MM.1S (cell line): Measurements from ENCODE around the gene GPN3.

Experiments used
- DNase-seq: peaks from one replicate; pipeline ENCODE4 v3.0.0-alpha.2; 2015
- H2AFZ ChIP-seq: fragments of 300-600 bp; sonication (generic); 2 replicates; pipeline ENCODE4 v1.6.0; 2016; ENCODE audit warnings: antibody characterized with exemption, low read length
- H3F3A ChIP-seq: fragments of 300-600 bp; sonication (generic); 2 replicates; pipeline ENCODE4 v1.6.1; 2016; ENCODE audit warnings: mild to moderate bottlenecking, antibody characterized with exemption, low read length, moderate library complexity, mixed read lengths; ENCODE audit not compliant: insufficient read depth
- H3K27ac ChIP-seq: fragments of 300-600 bp; sonication (generic); 2 replicates; pipeline ENCODE4 v1.5.1; 2016; ENCODE audit warnings: mild to moderate bottlenecking, low read length
- H3K27me3 ChIP-seq: fragments of 300-600 bp; sonication (generic); replicated peaks from 2 replicates; pipeline ENCODE4 v1.6.0; 2016; ENCODE audit warnings: low read length; ENCODE audit not compliant: insufficient read depth
- H3K36me3 ChIP-seq: fragments of 300-600 bp; sonication (generic); replicated peaks from 2 replicates; pipeline ENCODE4 v1.6.1; 2016; ENCODE audit warnings: mild to moderate bottlenecking, low read length, mixed read lengths; ENCODE audit not compliant: insufficient read depth
- H3K4me1 ChIP-seq: fragments of 300-600 bp; sonication (generic); 2 replicates; pipeline ENCODE4 v1.6.1; 2016; ENCODE audit warnings: low read length, mixed read lengths
- H3K4me2 ChIP-seq: fragments of 300-600 bp; sonication (generic); 2 replicates; pipeline ENCODE4 v1.6.0; 2016; ENCODE audit warnings: low read depth, low read length
- H3K4me3 ChIP-seq: fragments of 300-600 bp; sonication (generic); 2 replicates; pipeline ENCODE4 v1.5.1; 2016; ENCODE audit warnings: low read length, mixed read lengths
- H3K79me2 ChIP-seq: fragments of 300-600 bp; sonication (generic); 2 replicates; pipeline ENCODE4 v1.6.1; 2016; ENCODE audit warnings: mixed run types, low read length, mixed read lengths
- H3K9ac ChIP-seq: fragments of 300-600 bp; sonication (generic); 2 replicates; pipeline ENCODE4 v1.6.1; 2016; ENCODE audit warnings: low read length, mixed read lengths
- H3K9me2 ChIP-seq: fragments of 300-600 bp; sonication (generic); replicated peaks from 2 replicates; pipeline ENCODE4 v1.6.1; 2016; ENCODE audit warnings: mild to moderate bottlenecking, low read length, mixed read lengths; ENCODE audit not compliant: insufficient read depth
- H3K9me3 ChIP-seq: fragments of 300-600 bp; sonication (generic); replicated peaks from 2 replicates; pipeline ENCODE4 v1.6.1; 2016; ENCODE audit warnings: mild to moderate bottlenecking, low read length, mixed read lengths; ENCODE audit not compliant: insufficient read depth
- H4K20me1 ChIP-seq: fragments of 300-600 bp; sonication (generic); 2 replicates; pipeline ENCODE4 v1.6.1; 2016; ENCODE audit warnings: mild to moderate bottlenecking, low read length, moderate library complexity, mixed read lengths; ENCODE audit not compliant: insufficient read depth
- EZH2 ChIP-seq: fragments of 300-600 bp; sonication (generic); optimal IDR thresholded peaks from 2 replicates; pipeline ENCODE3; 2017; ENCODE audit warnings: low read depth, mild to moderate bottlenecking, antibody characterized with exemption, low read length, mixed read lengths
- EZH2phosphoT487 ChIP-seq: fragments of 300-600 bp; sonication (generic); IDR thresholded peaks from 2 replicates; pipeline ENCODE4 v1.6.1; 2018; ENCODE audit warnings: antibody characterized with exemption, low read length
- TF ChIP-seq, protein P1 (sequence below): fragments of 300-600 bp; sonication (generic); IDR thresholded peaks from 2 replicates; pipeline ENCODE4 v1.5.1; 2016; ENCODE audit warnings: antibody characterized with exemption, low read length, mixed read lengths

The GPN3 gene

DNA sequence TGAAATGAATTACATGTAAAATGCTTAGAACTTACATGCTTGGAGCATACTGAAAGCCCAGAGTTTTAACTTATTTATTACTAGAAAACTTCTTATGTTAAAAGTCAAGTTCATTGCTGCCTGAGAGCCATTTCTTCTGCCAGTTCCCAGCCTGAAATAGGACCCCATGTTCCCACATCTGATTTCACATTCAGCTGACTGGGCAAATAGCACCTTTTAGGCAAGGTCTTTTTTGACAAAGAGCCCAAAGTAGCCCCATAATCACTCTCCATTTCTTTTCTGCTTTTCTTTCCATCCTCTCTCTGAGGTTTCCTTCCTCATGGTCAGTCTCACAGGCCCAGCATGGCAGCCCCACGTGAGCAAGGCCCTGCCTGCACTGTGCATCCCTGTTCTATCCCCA, 16.8 kb downstream of the GPN3 start:
- H3K27me3 ChIP-seq, result no peaks in the 10 kb centered on the region
- no peak overlapping the region for H3K27ac ChIP-seq
- no peaks in the 10 kb centered on the region for H3K9me2 ChIP-seq
- no peak overlapping the region for H3K4me2 ChIP-seq
- H4K20me1 ChIP-seq, result no peaks in the 10 kb centered on the region
- H3K9ac ChIP-seq, result no peak overlapping the region
- H2AFZ ChIP-seq, result no peak overlapping the region
- H3K79me2 ChIP-seq, result peaks cover 33% of the 10 kb centered on the region
- TF ChIP-seq EZH2 (no peak), EZH2phosphoT487 (no peak)
- TF ChIP-seq, protein P1, sequence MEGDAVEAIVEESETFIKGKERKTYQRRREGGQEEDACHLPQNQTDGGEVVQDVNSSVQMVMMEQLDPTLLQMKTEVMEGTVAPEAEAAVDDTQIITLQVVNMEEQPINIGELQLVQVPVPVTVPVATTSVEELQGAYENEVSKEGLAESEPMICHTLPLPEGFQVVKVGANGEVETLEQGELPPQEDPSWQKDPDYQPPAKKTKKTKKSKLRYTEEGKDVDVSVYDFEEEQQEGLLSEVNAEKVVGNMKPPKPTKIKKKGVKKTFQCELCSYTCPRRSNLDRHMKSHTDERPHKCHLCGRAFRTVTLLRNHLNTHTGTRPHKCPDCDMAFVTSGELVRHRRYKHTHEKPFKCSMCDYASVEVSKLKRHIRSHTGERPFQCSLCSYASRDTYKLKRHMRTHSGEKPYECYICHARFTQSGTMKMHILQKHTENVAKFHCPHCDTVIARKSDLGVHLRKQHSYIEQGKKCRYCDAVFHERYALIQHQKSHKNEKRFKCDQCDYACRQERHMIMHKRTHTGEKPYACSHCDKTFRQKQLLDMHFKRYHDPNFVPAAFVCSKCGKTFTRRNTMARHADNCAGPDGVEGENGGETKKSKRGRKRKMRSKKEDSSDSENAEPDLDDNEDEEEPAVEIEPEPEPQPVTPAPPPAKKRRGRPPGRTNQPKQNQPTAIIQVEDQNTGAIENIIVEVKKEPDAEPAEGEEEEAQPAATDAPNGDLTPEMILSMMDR, result no peak
- no peaks in the 10 kb centered on the region for H3K9me3 ChIP-seq
- H3K36me3 ChIP-seq, result no peaks in the 10 kb centered on the region
- H3K4me1 ChIP-seq, result no peaks in the 10 kb centered on the region
- peaks cover 8% of the 10 kb centered on the region; the same call in 1 of the 2 replicates for H3F3A ChIP-seq
- DNase-seq, result no peak
- H3K4me3 ChIP-seq, result no peak overlapping the region

DNA sequence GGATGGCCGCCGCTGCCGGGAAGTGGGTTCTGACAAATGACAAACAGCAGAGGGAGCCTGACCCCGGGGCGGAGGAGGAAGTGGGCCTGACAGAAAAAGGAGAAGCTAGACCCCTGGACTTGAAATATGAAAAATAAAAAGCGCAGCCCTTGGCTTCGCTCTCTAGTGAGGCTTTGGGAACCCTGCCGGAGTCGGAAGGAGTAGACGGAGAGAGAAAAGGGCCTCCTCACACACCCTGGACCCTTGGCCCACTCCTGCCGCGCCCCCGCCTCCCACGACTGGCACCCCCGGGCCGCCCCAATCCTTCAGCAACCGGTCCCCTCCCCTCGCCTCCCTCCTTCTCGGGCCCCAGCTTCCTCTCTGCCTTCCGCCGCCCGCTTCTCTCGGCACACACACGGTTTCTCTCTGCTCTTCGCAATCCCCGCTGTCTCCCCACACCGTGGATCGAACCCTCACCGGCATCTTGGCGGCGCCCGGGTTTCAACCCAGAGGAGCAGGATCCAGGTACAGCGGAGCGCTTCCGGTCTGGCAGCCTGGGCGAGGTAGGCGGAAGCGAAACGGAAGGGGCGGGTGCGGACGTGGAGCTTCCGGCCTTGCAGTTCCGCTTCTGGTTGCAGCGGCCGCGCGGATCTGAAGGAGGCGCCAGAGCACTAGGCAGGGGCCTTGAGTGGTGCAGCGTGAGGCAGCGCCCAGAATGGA, 18.1 kb downstream of the GPN3 start, which contains the start of gene ARPC3:
Gene ARPC3 (minus strand): TSS at position 539 of the 699 bp plus-strand sequence. CDS start 77 bp downstream, at position 462.
- peaks cover 8% of the 10 kb centered on the region; the same call in 1 of the 2 replicates for H3F3A ChIP-seq
- peak within 1 kb of the TSS; percentile 77 for H3K9ac ChIP-seq
- peak within 1 kb of the TSS; percentile 61 for H2AFZ ChIP-seq

DNA sequence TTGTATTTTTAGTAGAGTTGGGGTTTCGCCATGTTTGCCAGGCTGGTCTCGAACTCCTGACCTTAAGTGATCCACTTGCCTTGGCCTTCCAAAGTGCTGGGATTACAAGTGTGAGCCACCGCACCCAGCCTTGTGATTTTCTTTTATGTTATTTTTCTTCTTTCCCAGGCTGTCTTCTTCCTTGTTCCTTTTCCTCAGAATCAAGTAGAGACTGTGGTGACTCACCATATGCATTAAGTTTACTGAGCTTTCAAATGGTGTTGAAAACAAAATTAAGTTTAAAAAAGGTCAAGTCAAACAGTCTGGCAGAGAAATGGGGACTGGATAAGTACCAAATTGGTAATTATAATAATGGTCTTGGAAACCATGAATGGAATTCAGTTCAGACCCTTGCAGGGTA, 23.6 kb downstream of the GPN3 start:
- Histone ChIP-seq H3K4me3 (no peak overlapping the region), H3K9ac (no peak overlapping the region), H3K4me2 (no peak overlapping the region), H3K9me2 (no peaks in the 10 kb centered on the region), H3K27me3 (no peaks in the 10 kb centered on the region), H3K9me3 (no peaks in the 10 kb centered on the region), H3K36me3 (no peaks in the 10 kb centered on the region), H2AFZ (no peak overlapping the region), H3K79me2 (peaks cover 27% of the 10 kb centered on the region), H3K27ac (no peak overlapping the region), H3K4me1 (no peaks in the 10 kb centered on the region), H4K20me1 (no peaks in the 10 kb centered on the region), H3F3A (no peaks in the 10 kb centered on the region)
- no peak for DNase-seq
- TF ChIP-seq, protein P1, result no peak
- no peak for TF ChIP-seq EZH2
- no peak for TF ChIP-seq EZH2phosphoT487

More for the DNA sequence above, 18.1 kb downstream of the GPN3 start, which contains the start of gene ARPC3:
- Histone ChIP-seq H3K9me3 (no peaks in the 10 kb centered on the region), H3K27me3 (no peaks in the 10 kb centered on the region), H3K9me2 (no peaks in the 10 kb centered on the region), H3K27ac (peak within 1 kb of the TSS; percentile 70; the same call in 1 of the 2 replicates), H3K79me2 (peaks cover 33% of the 10 kb centered on the region), H3K4me2 (peak within 1 kb of the TSS; percentile 49; the same call in 1 of the 2 replicates), H3K4me3 (peak within 1 kb of the TSS; percentile 78), H3K4me1 (no peaks in the 10 kb centered on the region), H4K20me1 (no peaks in the 10 kb centered on the region), H3K36me3 (no peaks in the 10 kb centered on the region)
- peak; percentile 87 for DNase-seq
- no peak for TF ChIP-seq EZH2phosphoT487
- TF ChIP-seq, protein P1, result peak; percentile 65
- no peak for TF ChIP-seq EZH2
